HepG2 (cell line): ENCODE results near the gene FASTK. TPM values are rescaled to one million over a fixed set of nuclear protein-coding genes. Genes with fewer than 3 reads are reported as not detected.

Experiments
- ATAC-seq: fragments of 200-7000 bp; cut with Tn5 transposase; 3 replicates; pipeline ENCODE4 v1.9.1; 2020; ENCODE audit warnings: mild to moderate bottlenecking, moderate library complexity
- BruUV-seq: library from RNA; stranded (reverse); fragments of 400-500 nt; replicated peaks from 2 replicates; lab custom pipeline; 2021; lab: Mats Ljungman, UMichigan
- CTCF ChIA-PET: fragments of 300-600 bp; formaldehyde crosslinking; extraction: SDS; loops from one replicate; lab custom pipeline; 2021; ENCODE audit warnings: low total read pairs, inconsistent platforms, low intra/inter-chr PET ratio; lab: Yijun Ruan, JAX
- POLR2A ChIA-PET: fragments of 350-600 bp; sonication (Branson Sonifier 250); formaldehyde crosslinking; loops from one replicate; lab custom pipeline; 2020; ENCODE audit warnings: antibody characterized with exemption, inconsistent platforms; lab: Yijun Ruan, JAX
- DNase-seq: peaks from one replicate; pipeline ENCODE4 v3.0.0-alpha.2; 2015; ENCODE audit warnings: low spot score
- FAIRE-seq: peaks from 3 replicates; lab custom pipeline; 2011; peaks lifted over from hg19 to GRCh38; lab: Jason Lieb, UNC
- H2AFZ ChIP-seq: one replicate; pipeline ENCODE4 v1.6.1; 2011; ENCODE audit warnings: low read length, inconsistent platforms
- H3K27ac ChIP-seq: fragments of 300-600 bp; 3 replicates; pipeline ENCODE4 v1.8.0; 2011; ENCODE audit warnings: mixed run types, mild to moderate bottlenecking, mixed read lengths, low read length, inconsistent platforms; ENCODE audit not compliant: insufficient read depth; ENCODE audit errors: extremely low read length
- H3K27me3 ChIP-seq, 2 experiments: fragments of 200-600 bp in 1 of 2; 2 replicates in 1 of 2; 3 replicates in 1 of 2; pipeline versions ENCODE4 v1.6.0 to v1.8.0; 2011; ENCODE audit warnings: low read length in 2 of 2, mild to moderate bottlenecking in 2 of 2, moderate library complexity in 2 of 2, inconsistent platforms in 1 of 2; ENCODE audit not compliant: insufficient read depth in 2 of 2, control insufficient read depth in 1 of 2
- H3K36me3 ChIP-seq, 2 experiments: fragments of 200-600 bp in 1 of 2; replicated peaks in 1 of 2; 2 replicates in 1 of 2; 3 replicates in 1 of 2; pipeline versions ENCODE4 v1.5.1 to v1.8.0; 2011; ENCODE audit warnings: low read length in 2 of 2, inconsistent platforms in 1 of 2; ENCODE audit not compliant: insufficient read depth in 2 of 2, control insufficient read depth in 1 of 2
- H3K4me1 ChIP-seq: 2 replicates; pipeline ENCODE4 v1.5.1; 2012; ENCODE audit warnings: low read length, inconsistent platforms; ENCODE audit not compliant: insufficient read depth
- H3K4me2 ChIP-seq: 2 replicates; pipeline ENCODE4 v1.6.0; 2011; ENCODE audit warnings: low read depth, low read length, inconsistent platforms
- H3K4me3 ChIP-seq, 3 experiments: fragments of 200-600 bp in 1 of 3; sonication (generic), shearing (Covaris generic) in 1 of 3; replicated peaks in 1 of 3; 2 replicates each; pipeline ENCODE4 v1.5.1; 2011 to 2016; ENCODE audit warnings: low read length in 3 of 3, inconsistent platforms in 2 of 3, low read depth in 2 of 3, mild to moderate bottlenecking in 2 of 3, control low read depth in 1 of 3, mixed read lengths in 1 of 3; ENCODE audit not compliant: insufficient read depth in 1 of 3
- H3K79me2 ChIP-seq: one replicate; pipeline ENCODE4 v1.6.1; 2011; ENCODE audit warnings: low read length, inconsistent platforms; ENCODE audit not compliant: insufficient read depth
- H3K9ac ChIP-seq: 2 replicates; pipeline ENCODE4 v1.6.0; 2011; ENCODE audit warnings: mild to moderate bottlenecking, low read depth, low read length, inconsistent platforms; ENCODE audit not compliant: insufficient read depth
- H3K9me3 ChIP-seq: 2 replicates; pipeline ENCODE4 v1.5.1; 2012; ENCODE audit warnings: mild to moderate bottlenecking, low read length
- H4K20me1 ChIP-seq: 2 replicates; pipeline ENCODE4 v1.6.0; 2011; ENCODE audit warnings: inconsistent platforms, mild to moderate bottlenecking, low read length, moderate library complexity; ENCODE audit not compliant: insufficient read depth
- BORCS8-MEF2B ChIP-seq: sonication (generic); formaldehyde crosslinking; IDR thresholded peaks from 2 replicates; pipeline ENCODE4 v1.8.0; 2022; ENCODE audit warnings: mild to moderate bottlenecking, missing genetic modification reagents
- CREM ChIP-seq, 2 experiments: sonication (generic) in 1 of 2; formaldehyde crosslinking in 1 of 2; IDR thresholded peaks; 2 replicates each; pipeline versions ENCODE4 v1.4.0 to v1.6.1; 2016 to 2020; ENCODE audit warnings: antibody characterized with exemption in 1 of 2, mild to moderate bottlenecking in 1 of 2, missing genetic modification reagents in 1 of 2
- IKZF5 ChIP-seq: IDR thresholded peaks from 2 replicates; pipeline ENCODE4 v1.6.1; 2018; ENCODE audit warnings: missing genetic modification reagents, mild to moderate bottlenecking, missing compliant biosample characterization
- KAT7 ChIP-seq: IDR thresholded peaks from 2 replicates; pipeline ENCODE4 v1.6.1; 2018; ENCODE audit warnings: borderline replicate concordance, missing compliant biosample characterization
- MYC ChIP-seq: sonication (generic); formaldehyde crosslinking; IDR thresholded peaks from 2 replicates; pipeline ENCODE4 v1.9.0; 2021; ENCODE audit warnings: missing genetic modification reagents, borderline replicate concordance
- PHF20 ChIP-seq: sonication (generic); formaldehyde crosslinking; IDR thresholded peaks from 2 replicates; pipeline ENCODE4 v1.5.0; 2020; ENCODE audit warnings: mild to moderate bottlenecking, missing genetic modification reagents
- TMF1 ChIP-seq: sonication (generic); formaldehyde crosslinking; IDR thresholded peaks from 2 replicates; pipeline ENCODE4 v1.8.1; 2022; ENCODE audit warnings: low read depth, missing genetic modification reagents
- YEATS2 ChIP-seq: sonication (generic); formaldehyde crosslinking; IDR thresholded peaks from 2 replicates; pipeline ENCODE4 v1.4.0; 2020; ENCODE audit warnings: missing genetic modification reagents, borderline replicate concordance
- ZNF235 ChIP-seq: sonication (generic); formaldehyde crosslinking; IDR thresholded peaks from 2 replicates; pipeline ENCODE4 v1.8.1; 2023; ENCODE audit warnings: mild to moderate bottlenecking, missing genetic modification reagents, borderline replicate concordance
- ZNF275 ChIP-seq: sonication (generic); formaldehyde crosslinking; IDR thresholded peaks from 2 replicates; pipeline ENCODE4 v1.8.0; 2022; ENCODE audit warnings: missing genetic modification reagents, mild to moderate bottlenecking, inconsistent platforms, borderline replicate concordance
- ZNF343 ChIP-seq: sonication (generic); formaldehyde crosslinking; IDR thresholded peaks from 2 replicates; pipeline ENCODE4 v1.4.0; 2020; ENCODE audit warnings: mild to moderate bottlenecking, missing genetic modification reagents
- ZNF572 ChIP-seq: sonication (generic); formaldehyde crosslinking; IDR thresholded peaks from 2 replicates; pipeline ENCODE4 v1.5.1; 2020; ENCODE audit warnings: mild to moderate bottlenecking, missing genetic modification reagents
- ZNF589 ChIP-seq: sonication (generic); formaldehyde crosslinking; conservative IDR thresholded peaks from 2 replicates; pipeline ENCODE4 v1.8.0; 2022; ENCODE audit warnings: mild to moderate bottlenecking, moderate library complexity, missing genetic modification reagents
- ZNF639 ChIP-seq: conservative IDR thresholded peaks from 2 replicates; pipeline ENCODE4 v1.6.1; 2018; ENCODE audit warnings: missing genetic modification reagents
- WGBS: methylation state at CpG from one replicate; pipeline ENCODE4 v1.1.6; 2017; ENCODE audit warnings: low lambda C conversion rate; 5-methylcytosine and 5-hydroxymethylcytosine counted together
- in situ Hi-C: cut with HindIII; loops from 2 replicates; pipeline ENCODE4 v1.10.0; 2017; ENCODE audit warnings: low pct_unique_long_range_greater_than_20kb; ENCODE audit not compliant: extremely low pct_ligation_motif_present
- intact Hi-C: fragments of 100-400 bp; cut with micrococcal nuclease; formaldehyde crosslinking; loops from one replicate; pipeline ENCODE4 v1.10.0; 2022; ENCODE audit not compliant: unreplicated experiment
- polyA plus RNA-seq, 8 experiments: library from polyadenylated mRNA; depleted of rRNA in 3 of 8; stranded (reverse) in 7 of 8; unstranded in 1 of 8; fragments of >200 nt; fragmentation: Illumina TruSeq in 4 of 8; extraction: Trizol in 4 of 8; gene quantifications; 2 replicates each; pipeline versions ENCODE4 v1.2.1 to v1.2.3, GENCODE V29; 2011 to 2016; ENCODE audit warnings: low read depth in 4 of 8, missing spikeins in 1 of 8, mixed read lengths in 1 of 8; ENCODE audit not compliant: insufficient read depth in 1 of 8
- total RNA-seq, 5 experiments: library from RNA; depleted of rRNA; stranded (reverse); fragments of >200 nt; fragmentation: Illumina TruSeq; extraction: Trizol; gene quantifications; 2 replicates each; pipeline ENCODE4 v1.2.3, GENCODE V29; 2016; ENCODE audit warnings: low read depth in 1 of 5

Gene FASTK
- total and polyA plus RNA-seq, 2 of the 13 experiments (the other 11 are each of a cell fraction or from before 2014, with no cell fraction given) = 52.9 to 55.7 TPM

GRCh38 chr7:151085691-151086620 lies 5.3 kb upstream of the FASTK start, which contains the start of gene AGAP3 (continued):
- TF ChIP-seq IKZF5 (CRISPR knock-in tag) (0 out of 2 replicates have a peak, but pooled peaks have one; percentile 51), KAT7 (CRISPR knock-in tag) (peak; percentile 55; the same call in 1 of the 2 replicates), YEATS2 (0 out of 2 replicates have a peak, but pooled peaks have one; percentile 38), MYC (CRISPR knock-in tag) (peak; percentile 75; the same call in 1 of the 2 replicates), ZNF343 (CRISPR knock-in tag) (no peak), ZNF589 (CRISPR knock-in tag) (no peak)

DNA sequence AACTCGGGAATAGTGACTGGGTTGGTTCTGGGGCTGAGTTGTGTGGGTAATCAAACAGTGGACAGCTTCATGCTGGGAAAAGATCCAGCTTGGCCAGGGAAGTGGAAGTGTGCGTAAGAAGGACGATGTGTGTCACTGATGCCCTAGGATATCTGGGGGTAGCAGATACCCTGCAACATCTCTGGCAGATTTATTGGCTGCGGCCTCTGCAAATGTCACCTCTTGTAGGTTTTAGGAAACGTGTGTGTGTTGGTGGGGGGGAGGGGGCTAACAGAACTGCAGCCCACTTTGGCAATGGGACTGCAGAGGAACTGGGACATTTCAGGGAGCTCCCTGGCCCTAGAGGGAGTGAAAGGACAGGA lies 4.7 kb upstream of the FASTK start:
- peak overlapping the region in 1 of 3 experiments; percentile 83; a peak in 2 of 6 replicates for H3K4me3 ChIP-seq
- WGBS = 41% methylated on average over 5 of the region's 5 CpGs
- no peaks in the 10 kb centered on the region for H3K9me3 ChIP-seq
- peak overlapping the region; percentile 71; the same call in 1 of the 2 replicates for H3K9ac ChIP-seq
- H3K4me1 ChIP-seq = peaks cover 64% of the 10 kb centered on the region
- TF ChIP-seq ZNF572 (CRISPR knock-in tag) = no peak
- TF ChIP-seq PHF20 (CRISPR knock-in tag) = 0 out of 2 replicates have a peak, but pooled peaks have one; percentile 6
- no peak for TF ChIP-seq CREM (IDR thresholded peaks at IDR 0.05)
- TF ChIP-seq CREM (CRISPR knock-in tag; IDR thresholded peaks at IDR 0.05) = no peak
- no peak for TF ChIP-seq BORCS8-MEF2B (CRISPR knock-in tag)
- TF ChIP-seq TMF1 (CRISPR knock-in tag) = peak; percentile 10; the same call in 1 of the 2 replicates
- no peak for TF ChIP-seq ZNF639 (CRISPR knock-in tag)
- TF ChIP-seq ZNF235 = 0 out of 2 replicates have a peak, but pooled peaks have one; percentile 10
- no peak for TF ChIP-seq ZNF275 (CRISPR knock-in tag)
- H3K27me3 ChIP-seq = no peaks in the 10 kb centered on the region; a peak in 1 of 5 replicates
- peaks cover 0 to 1% of the 10 kb centered on the region in 2 experiments; a peak in 1 of 5 replicates for H3K36me3 ChIP-seq
- DNase-seq = no peak
- peaks cover 53% of the 10 kb centered on the region for H3K79me2 ChIP-seq
- ChIA-PET CTCF (no interaction called here), POLR2A (interaction anchor here (1.3 to 6.7 kb wide), 6 partner anchors 9 to 76 kb away, joined by 3 to 82 read pairs (median 6); partner anchors contain the start of gene SLC4A2)
- intact Hi-C loops (loop anchor here (10.0 kb wide), 1 partner anchor 159 kb away; the partner anchor contains the start of gene SMARCD3), in situ Hi-C loops (no loop called here)
- peak overlapping the region; percentile 97 for H3K4me2 ChIP-seq
- no peak for FAIRE-seq
- no peak overlapping the region for H3K27ac ChIP-seq
- no TSS peak for BruUV-seq
- H2AFZ ChIP-seq = no peak overlapping the region
- peaks cover 22% of the 10 kb centered on the region for H4K20me1 ChIP-seq
- ATAC-seq = no peak
